ENCODE results near the gene PCNX2. TPM values are rescaled to one million over a fixed set of nuclear protein-coding genes. Genes with fewer than 3 reads are reported as not detected.
"Not testable (repeated sequence)": the region's sequence is repeated elsewhere in the genome, so short reads cannot be mapped to it uniquely, and the experiment has no call there.

The PCNX2 gene
- total and polyA plus RNA-seq, 7 donors = 1.8 to 13.8 (median 5.1) TPM

DNA sequence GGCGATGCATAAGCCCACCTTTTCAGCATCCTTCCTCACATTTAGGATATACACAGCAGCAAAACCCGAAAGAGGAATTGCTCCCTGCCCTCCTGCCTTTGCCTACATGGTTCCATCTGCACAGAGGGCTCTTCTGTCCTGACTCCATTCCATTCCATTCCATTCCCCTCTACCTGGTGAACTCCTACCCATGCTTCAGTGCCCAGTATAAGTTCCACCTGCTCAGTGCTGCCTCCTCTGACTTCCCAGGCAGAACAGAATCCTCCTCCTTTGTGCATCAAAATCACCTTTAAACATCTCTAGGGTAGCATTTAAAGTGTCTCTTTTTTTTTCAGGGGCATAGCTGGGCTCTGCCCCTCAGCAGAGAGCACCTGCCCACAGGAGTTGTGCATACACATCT lies 112.9 kb downstream of the PCNX2 start:
- WGBS, 2 donors = 95 to 97% methylated on average over 2 of the region's 2 CpGs
- no peak overlapping the region for H3K27ac ChIP-seq
- no peaks in the 10 kb centered on the region for H3K27me3 ChIP-seq
- no peak overlapping the region for H3K4me3 ChIP-seq
- no peak for DNase-seq
- TF ChIP-seq POLR2A (IDR thresholded peaks at IDR 0.05) = no peak
- TF ChIP-seq, protein P1, sequence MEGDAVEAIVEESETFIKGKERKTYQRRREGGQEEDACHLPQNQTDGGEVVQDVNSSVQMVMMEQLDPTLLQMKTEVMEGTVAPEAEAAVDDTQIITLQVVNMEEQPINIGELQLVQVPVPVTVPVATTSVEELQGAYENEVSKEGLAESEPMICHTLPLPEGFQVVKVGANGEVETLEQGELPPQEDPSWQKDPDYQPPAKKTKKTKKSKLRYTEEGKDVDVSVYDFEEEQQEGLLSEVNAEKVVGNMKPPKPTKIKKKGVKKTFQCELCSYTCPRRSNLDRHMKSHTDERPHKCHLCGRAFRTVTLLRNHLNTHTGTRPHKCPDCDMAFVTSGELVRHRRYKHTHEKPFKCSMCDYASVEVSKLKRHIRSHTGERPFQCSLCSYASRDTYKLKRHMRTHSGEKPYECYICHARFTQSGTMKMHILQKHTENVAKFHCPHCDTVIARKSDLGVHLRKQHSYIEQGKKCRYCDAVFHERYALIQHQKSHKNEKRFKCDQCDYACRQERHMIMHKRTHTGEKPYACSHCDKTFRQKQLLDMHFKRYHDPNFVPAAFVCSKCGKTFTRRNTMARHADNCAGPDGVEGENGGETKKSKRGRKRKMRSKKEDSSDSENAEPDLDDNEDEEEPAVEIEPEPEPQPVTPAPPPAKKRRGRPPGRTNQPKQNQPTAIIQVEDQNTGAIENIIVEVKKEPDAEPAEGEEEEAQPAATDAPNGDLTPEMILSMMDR (IDR thresholded peaks at IDR 0.05) = no peak
- no peak for TF ChIP-seq POLR2AphosphoS5 (IDR thresholded peaks at IDR 0.05)
- no peak for TF ChIP-seq EP300 (IDR thresholded peaks at IDR 0.05)
- peaks cover 0 to 4% (median 0%) of the 10 kb centered on the region in 4 donors for H3K9me3 ChIP-seq
- peaks cover 0 to 5% (median 0%) of the 10 kb centered on the region in 4 donors for H3K36me3 ChIP-seq
- intact Hi-C loops (cut with DNase I) = no loop called here
- H3K4me1 ChIP-seq = no peaks in the 10 kb centered on the region

DNA sequence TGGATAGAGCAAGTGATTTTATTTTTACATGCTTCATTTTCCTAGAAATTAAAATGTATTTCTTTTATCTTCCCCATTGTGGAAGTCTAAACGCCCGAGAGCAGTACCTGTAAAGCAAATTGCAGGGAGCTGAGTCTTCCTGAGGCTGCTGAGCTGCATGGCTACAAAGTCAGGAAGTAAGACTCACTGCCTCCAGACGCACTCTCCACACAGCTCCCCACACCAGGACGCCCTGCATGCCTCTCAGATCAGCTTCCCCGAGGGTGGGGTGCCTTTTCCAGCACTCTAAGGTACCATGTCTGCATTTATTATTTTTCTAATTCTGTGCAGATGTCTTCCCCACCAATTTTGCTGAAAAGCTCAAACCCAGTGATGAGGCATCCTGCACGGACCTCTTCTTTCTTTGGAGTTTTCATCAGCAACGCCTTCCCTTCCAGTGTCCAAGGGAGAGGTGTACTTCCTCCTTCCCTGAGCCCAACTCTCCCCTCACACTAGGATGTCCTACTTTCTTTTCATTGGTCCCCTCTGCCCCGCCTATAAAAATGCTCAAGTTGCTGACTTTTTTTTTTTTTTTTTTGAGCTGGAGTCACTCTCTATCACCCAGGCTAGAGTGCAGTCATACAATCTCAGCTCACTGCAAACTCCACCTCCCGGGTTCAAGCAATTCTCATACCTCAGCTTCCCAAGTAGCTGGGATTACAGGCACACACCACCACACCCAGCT lies 114.7 kb downstream of the PCNX2 start:
- peaks cover 0 to 6% (median 0%) of the 10 kb centered on the region in 4 donors for H3K9me3 ChIP-seq
- H3K27ac ChIP-seq = no peak overlapping the region
- peaks cover 0 to 8% (median 0%) of the 10 kb centered on the region in 4 donors for H3K36me3 ChIP-seq
- intact Hi-C loops (cut with DNase I) = no loop called here
- H3K4me3 ChIP-seq = no peak overlapping the region
- TF ChIP-seq POLR2AphosphoS5 (IDR thresholded peaks at IDR 0.05) (no peak), POLR2A (IDR thresholded peaks at IDR 0.05) (no peak), EP300 (IDR thresholded peaks at IDR 0.05) (no peak)
- TF ChIP-seq, protein P1 (IDR thresholded peaks at IDR 0.05) = no peak
- 91 to 96% methylated on average over 9 of the region's 9 CpGs for WGBS, 2 donors
- DNase-seq = no peak
- no peaks in the 10 kb centered on the region for H3K4me1 ChIP-seq
- H3K27me3 ChIP-seq = no peaks in the 10 kb centered on the region

DNA sequence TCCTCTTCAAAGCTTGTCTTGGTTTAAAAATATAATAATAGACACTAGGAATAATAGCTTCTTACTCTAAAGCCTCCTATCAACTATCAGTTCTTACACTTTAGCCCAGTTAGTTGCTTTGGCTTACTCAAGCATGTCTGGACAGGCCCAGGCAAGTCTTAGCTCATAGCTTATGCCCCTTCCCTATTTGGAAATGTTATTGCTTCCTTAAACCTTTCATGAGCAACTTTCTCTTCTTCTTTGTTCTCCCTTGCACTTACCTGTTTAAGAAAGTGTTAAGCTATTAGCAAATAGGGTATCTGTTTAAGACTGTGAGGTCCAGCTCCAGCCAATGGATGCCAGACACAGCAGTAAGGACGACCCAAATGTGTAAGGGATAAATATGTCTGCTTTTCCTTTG lies 115.9 kb downstream of the PCNX2 start:
- intact Hi-C loops (cut with DNase I) = loop anchor here (10.0 kb wide), 1 partner anchor 545 kb away; the partner anchor contains the start of gene SIPA1L2
- DNase-seq, H3K36me3 ChIP-seq, H3K9me3 ChIP-seq, H3K4me1 ChIP-seq, H3K4me3 ChIP-seq, H3K27ac ChIP-seq, H3K27me3 ChIP-seq: not testable (repeated sequence)
- WGBS, 2 donors = 93 to 94% methylated on average over 1 of the region's 1 CpG

DNA sequence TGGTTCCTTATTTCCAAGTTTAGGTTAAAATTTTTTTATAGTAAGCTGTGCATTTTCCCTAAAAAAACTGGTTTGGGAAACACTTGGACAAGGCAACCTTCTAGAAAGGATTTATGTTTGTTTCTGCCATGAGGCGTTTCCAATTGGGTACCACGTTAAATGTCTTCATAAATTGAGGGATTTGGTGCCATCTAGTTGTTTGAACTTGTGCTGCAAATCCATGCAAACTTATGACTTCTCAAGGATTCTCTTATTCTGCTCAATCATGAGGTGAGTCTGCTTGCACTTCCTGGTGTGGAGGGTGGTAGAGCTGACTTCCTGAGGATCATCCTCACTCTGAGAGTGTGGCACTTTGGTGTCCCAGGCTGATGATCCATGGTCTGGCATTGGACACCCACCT lies 123.3 kb downstream of the PCNX2 start:
- Histone ChIP-seq H3K4me3 (no peak overlapping the region), H3K36me3 (no peaks in the 10 kb centered on the region), H3K4me1 (no peaks in the 10 kb centered on the region), H3K27me3 (no peaks in the 10 kb centered on the region), H3K27ac (no peak overlapping the region), H3K9me3 (no peaks in the 10 kb centered on the region)
- TF ChIP-seq EP300 (IDR thresholded peaks at IDR 0.05) (no peak), POLR2A (IDR thresholded peaks at IDR 0.05) (no peak), POLR2AphosphoS5 (IDR thresholded peaks at IDR 0.05) (no peak)
- TF ChIP-seq, protein P1 (IDR thresholded peaks at IDR 0.05) = no peak
- WGBS, 2 donors = 57 to 65% methylated on average over 2 of the region's 2 CpGs
- DNase-seq = no peak
- intact Hi-C loops (cut with DNase I) = loop anchor here (10.0 kb wide), 1 partner anchor 537 kb away; the partner anchor contains the start of gene SIPA1L2

DNA sequence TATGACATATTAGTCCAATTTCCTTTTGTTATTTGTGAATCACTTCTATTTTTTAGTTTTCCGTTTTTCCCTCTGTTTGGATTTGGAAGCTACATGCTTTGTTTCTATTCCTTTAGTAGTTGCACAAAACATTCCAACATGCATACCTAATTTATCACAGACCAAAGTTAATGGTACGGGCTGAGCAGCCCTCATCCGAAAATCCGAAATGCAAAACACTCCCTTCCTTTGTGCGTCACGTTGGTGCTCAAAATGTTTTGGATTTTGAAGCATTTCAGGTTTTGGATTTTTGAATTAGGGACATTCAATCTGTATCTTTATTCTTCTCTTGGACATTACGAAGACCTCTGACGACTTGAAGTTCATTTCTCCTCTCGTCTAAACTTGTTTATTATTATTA lies 124.8 kb downstream of the PCNX2 start:
- Histone ChIP-seq H3K27me3 (no peaks in the 10 kb centered on the region), H3K27ac (no peak overlapping the region), H3K36me3 (no peaks in the 10 kb centered on the region), H3K4me1 (no peaks in the 10 kb centered on the region), H3K4me3 (no peak overlapping the region), H3K9me3 (no peaks in the 10 kb centered on the region)
- DNase-seq = no peak
- 96% methylated on average over 9 of the region's 9 CpGs for WGBS, 2 donors
- intact Hi-C loops (cut with DNase I) = loop anchor here (10.0 kb wide), 1 partner anchor 536 kb away; the partner anchor contains the start of gene SIPA1L2
- TF ChIP-seq EP300 (IDR thresholded peaks at IDR 0.05) (no peak), POLR2AphosphoS5 (IDR thresholded peaks at IDR 0.05) (no peak), POLR2A (IDR thresholded peaks at IDR 0.05) (no peak)
- TF ChIP-seq, protein P1 (IDR thresholded peaks at IDR 0.05) = no peak

Data from sigmoid colon (tissue), 7 donors.